H9 (cell line): ENCODE data around the gene SART1. TPM values are rescaled to one million over a fixed set of nuclear protein-coding genes. Genes with fewer than 3 reads are reported as not detected.

Experiments used
- DNase-seq: peaks from one replicate; pipeline ENCODE4 v3.0.0-alpha.2; 2017
- H2AFZ ChIP-seq: one replicate; pipeline ENCODE4 v1.6.1; 2013; ENCODE audit warnings: mild to moderate bottlenecking, low read length, control low read depth, moderate library complexity
- H2AK5ac ChIP-seq: 2 replicates; pipeline ENCODE4 v1.6.1; 2013; ENCODE audit warnings: low read length, control low read depth, mixed read lengths; ENCODE audit not compliant: insufficient read length
- H2BK120ac ChIP-seq: one replicate; pipeline ENCODE4 v1.6.1; 2013; ENCODE audit warnings: low read depth, mild to moderate bottlenecking, low read length, control low read depth, inconsistent platforms; ENCODE audit not compliant: poor library complexity, severe bottlenecking
- H2BK12ac ChIP-seq: 2 replicates; pipeline ENCODE4 v1.6.1; 2013; ENCODE audit warnings: low read length, control low read depth, mixed read lengths, low read depth; ENCODE audit not compliant: insufficient read length
- H2BK15ac ChIP-seq: 2 replicates; pipeline ENCODE4 v1.6.1; 2013; ENCODE audit warnings: low read depth, low read length, control low read depth
- H2BK20ac ChIP-seq: one replicate; pipeline ENCODE4 v1.6.1; 2013; ENCODE audit warnings: low read depth, mild to moderate bottlenecking, low read length, control low read depth, inconsistent platforms; ENCODE audit not compliant: poor library complexity, severe bottlenecking
- H2BK5ac ChIP-seq: 2 replicates; pipeline ENCODE4 v1.6.1; 2013; ENCODE audit warnings: low read length, control low read depth, mixed read lengths; ENCODE audit not compliant: insufficient read length
- H3K14ac ChIP-seq: 2 replicates; pipeline ENCODE4 v1.6.1; 2013; ENCODE audit warnings: low read length, control low read depth; ENCODE audit not compliant: insufficient read depth
- H3K18ac ChIP-seq: 2 replicates; pipeline ENCODE4 v1.6.1; 2013; ENCODE audit warnings: low read depth, mild to moderate bottlenecking, mixed read lengths, low read length, control low read depth; ENCODE audit not compliant: insufficient read length
- H3K23ac ChIP-seq: 2 replicates; pipeline ENCODE4 v1.6.1; 2013; ENCODE audit warnings: low read length, control low read depth, mixed read lengths, low read depth; ENCODE audit not compliant: insufficient read length
- H3K23me2 ChIP-seq: 2 replicates; pipeline ENCODE4 v1.6.1; 2013; ENCODE audit warnings: low read depth, mild to moderate bottlenecking, mixed read lengths, low read length, control low read depth; ENCODE audit not compliant: insufficient read length, poor library complexity, severe bottlenecking
- H3K27ac ChIP-seq: 2 replicates; pipeline ENCODE4 v1.5.1; 2013; ENCODE audit warnings: low read length, control low read depth, mixed read lengths, low read depth; ENCODE audit not compliant: insufficient read length
- H3K27me3 ChIP-seq: 2 replicates; pipeline ENCODE4 v1.6.1; 2013; ENCODE audit warnings: low read length, control low read depth, inconsistent platforms; ENCODE audit not compliant: insufficient read depth
- H3K4ac ChIP-seq: 2 replicates; pipeline ENCODE4 v1.6.1; 2013; ENCODE audit warnings: low read depth, mild to moderate bottlenecking, control low read depth, inconsistent platforms, low read length, moderate library complexity
- H3K4me1 ChIP-seq: 2 replicates; pipeline ENCODE4 v1.6.1; 2013; ENCODE audit warnings: low read length, control low read depth, inconsistent platforms; ENCODE audit not compliant: insufficient read depth
- H3K4me2 ChIP-seq: 2 replicates; pipeline ENCODE4 v1.6.1; 2013; ENCODE audit warnings: low read length, control low read depth, mixed read lengths; ENCODE audit not compliant: insufficient read length, insufficient read depth
- H3K56ac ChIP-seq: 2 replicates; pipeline ENCODE4 v1.6.1; 2013; ENCODE audit warnings: low read depth, mild to moderate bottlenecking, mixed read lengths, low read length, control low read depth; ENCODE audit not compliant: insufficient read length
- H3K79me1 ChIP-seq: 2 replicates; pipeline ENCODE4 v1.6.1; 2013; ENCODE audit warnings: low read depth, mild to moderate bottlenecking, moderate library complexity, low read length, control low read depth, inconsistent platforms; ENCODE audit not compliant: insufficient read depth, poor library complexity, severe bottlenecking
- H3K79me2 ChIP-seq: 2 replicates; pipeline ENCODE4 v1.6.1; 2013; ENCODE audit warnings: low read length, control low read depth, inconsistent platforms; ENCODE audit not compliant: insufficient read depth
- H3K9ac ChIP-seq: 2 replicates; pipeline ENCODE4 v1.6.1; 2013; ENCODE audit warnings: low read length, control low read depth, mixed read lengths; ENCODE audit not compliant: insufficient read length; ENCODE audit errors: extremely low read depth
- H3K9me3 ChIP-seq: one replicate; pipeline ENCODE4 v1.6.1; 2013; ENCODE audit warnings: low read depth, low read length, inconsistent platforms; ENCODE audit not compliant: control insufficient read depth
- H3T11ph ChIP-seq: one replicate; pipeline ENCODE4 v1.6.1; 2013; ENCODE audit warnings: mild to moderate bottlenecking, low read length, control low read depth, inconsistent platforms
- H4K20me1 ChIP-seq: one replicate; pipeline ENCODE4 v1.6.1; 2013; ENCODE audit not compliant: control insufficient read depth, insufficient read length, insufficient read depth
- H4K5ac ChIP-seq: 2 replicates; pipeline ENCODE4 v1.6.1; 2013; ENCODE audit warnings: low read depth, mild to moderate bottlenecking, mixed read lengths, low read length, control low read depth; ENCODE audit not compliant: insufficient read length
- H4K8ac ChIP-seq: replicated peaks from 2 replicates; pipeline ENCODE4 v1.6.1; 2013; ENCODE audit warnings: low read length, control low read depth, mixed read lengths, low read depth; ENCODE audit not compliant: insufficient read length
- H4K91ac ChIP-seq: 2 replicates; pipeline ENCODE4 v1.6.1; 2013; ENCODE audit warnings: low read depth, mild to moderate bottlenecking, moderate library complexity, mixed read lengths, low read length, control low read depth; ENCODE audit not compliant: insufficient read length
- H3K27ac Mint-ChIP-seq, 3 experiments: 2 replicates in 2 of 3; 3 replicates in 1 of 3; pipeline ENCODE4 v1.8.0; 2020 to 2021; ENCODE audit warnings: mixed read lengths in 3 of 3, mild to moderate bottlenecking in 1 of 3, moderate library complexity in 1 of 3
- H3K27me3 Mint-ChIP-seq: 2 replicates; pipeline ENCODE4 v1.8.0; 2021; ENCODE audit warnings: low read depth, mild to moderate bottlenecking, moderate library complexity, mixed read lengths
- H3K36me3 Mint-ChIP-seq, 3 experiments: 2 replicates in 2 of 3; 3 replicates in 1 of 3; pipeline ENCODE4 v1.8.0; 2020 to 2021; ENCODE audit warnings: low read depth in 3 of 3, mixed read lengths in 3 of 3; ENCODE audit not compliant: insufficient read depth in 1 of 3
- H3K4me1 Mint-ChIP-seq, 2 experiments: 2 replicates each; pipeline ENCODE4 v1.8.0; 2020; ENCODE audit warnings: mixed read lengths in 2 of 2
- H3K4me3 Mint-ChIP-seq, 2 experiments: 2 replicates in 1 of 2; 3 replicates in 1 of 2; pipeline ENCODE4 v1.8.0; 2020 to 2021; ENCODE audit warnings: mild to moderate bottlenecking in 2 of 2, mixed read lengths in 2 of 2, moderate library complexity in 1 of 2
- H3K9me3 Mint-ChIP-seq, 2 experiments: 2 replicates in 1 of 2; 3 replicates in 1 of 2; pipeline ENCODE4 v1.8.0; 2020; ENCODE audit warnings: mild to moderate bottlenecking in 2 of 2, mixed read lengths in 2 of 2, moderate library complexity in 1 of 2
- CTCF ChIP-seq: fragments of 200-600 bp; sonication (generic); conservative IDR thresholded peaks from 3 replicates; pipeline ENCODE4 v1.8.0; 2021; ENCODE audit warnings: antibody characterized with exemption, mild to moderate bottlenecking
- WGBS: extraction: QIAGEN DNeasy Blood & Tissue Kit; methylation state at CpG from one replicate; pipeline ENCODE4 v1.1.7; 2013; ENCODE audit warnings: missing lambda C conversion rate, low lambda C conversion rate, mixed read lengths; ENCODE audit not compliant: insufficient read length; ENCODE audit errors: extremely low coverage; 5-methylcytosine and 5-hydroxymethylcytosine counted together
- total RNA-seq: library from RNA; stranded (reverse); gene quantifications from 2 replicates; pipeline ENCODE4 v1.2.1, GENCODE V29; 2021

The SART1 gene
- total RNA-seq, 1 experiment from 2014 or later: 52.0 TPM

GRCh38 chr11:65973439-65974110 is 12.0 kb downstream of the SART1 start:
- Histone ChIP-seq H4K20me1 (no peaks in the 10 kb centered on the region), H3K4me1 (no peaks in the 10 kb centered on the region), H2BK12ac (no peak overlapping the region), H3T11ph (no peak overlapping the region), H4K5ac (no peak overlapping the region), H2BK15ac (no peak overlapping the region), H4K8ac (no peak overlapping the region), H3K27me3 (no peaks in the 10 kb centered on the region), H2BK5ac (no peak overlapping the region), H3K27ac (no peak overlapping the region), H2BK120ac (no peak overlapping the region), H2BK20ac (no peak overlapping the region), H2AK5ac (no peak overlapping the region), H3K18ac (no peak overlapping the region), H3K4me2 (no peak overlapping the region), H3K9me3 (no peaks in the 10 kb centered on the region), H3K23me2 (no peaks in the 10 kb centered on the region), H3K9ac (no peak overlapping the region), H3K79me2 (no peaks in the 10 kb centered on the region), H4K91ac (no peak overlapping the region), H3K14ac (no peak overlapping the region), H3K56ac (no peak overlapping the region), H2AFZ (no peak overlapping the region), H3K23ac (no peak overlapping the region), H3K4ac (no peak overlapping the region), H3K79me1 (no peaks in the 10 kb centered on the region)
- Mint-ChIP-seq H3K9me3 (no peaks in the 10 kb centered on the region), H3K27me3 (no peaks in the 10 kb centered on the region), H3K4me1 (peaks cover 5 to 6% of the 10 kb centered on the region in 2 experiments), H3K27ac (no peak overlapping the region), H3K4me3 (no peak overlapping the region; a peak in 1 of 5 replicates), H3K36me3 (peaks cover 40 to 73% (median 64%) of the 10 kb centered on the region in 3 experiments)
- no peak for DNase-seq
- no peak for TF ChIP-seq CTCF
- no CpG with 5 or more reads among the region's 13 CpGs for WGBS
